ENCODE measurements around the gene CADPS2. TPM values are rescaled to one million over a fixed set of nuclear protein-coding genes. Genes with fewer than 3 reads are reported as not detected.

Gene CADPS2
- total and polyA plus RNA-seq, 2 donors (not counting 1 experiment from before 2014, with no cell fraction given): not detected

DNA sequence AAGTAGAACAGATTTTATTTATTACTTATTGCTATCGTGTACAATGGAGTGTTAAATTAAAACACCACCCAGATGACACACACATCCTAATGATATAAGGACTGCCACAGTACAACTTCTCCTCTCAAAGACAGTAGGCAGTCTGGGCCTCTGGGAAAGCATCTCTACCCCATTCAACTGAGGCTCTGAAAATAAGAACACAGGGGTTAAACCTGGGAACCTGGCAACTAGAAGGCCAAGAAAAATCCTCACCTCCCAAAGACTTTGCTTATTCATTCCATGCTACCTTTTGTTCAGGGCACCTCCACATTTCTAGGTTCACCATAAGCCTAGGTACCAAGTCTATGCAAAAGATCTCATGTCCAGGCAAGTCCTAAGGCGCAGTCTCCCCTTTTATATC lies 456.3 kb downstream of the CADPS2 start:
- H3K27ac Mint-ChIP-seq: no peak overlapping the region
- H3K9me3 Mint-ChIP-seq (ENCODE audit: insufficient read depth): no peaks in the 10 kb centered on the region
- Histone ChIP-seq H3K27ac (ENCODE audit: low read length in 2 of 2) (no peak overlapping the region), H2AFZ (ENCODE audit: insufficient read depth, low read depth, low read length, poor library complexity, severe bottlenecking) (no peak overlapping the region), H3K4me1 (ENCODE audit: control insufficient read depth in 2 of 2, insufficient read depth in 2 of 2, low read length in 2 of 2) (no peaks in the 10 kb centered on the region), H3K9me3 (ENCODE audit: control extremely low read depth in 1 of 3, control insufficient read depth in 2 of 3, insufficient read depth in 1 of 3, low read length in 2 of 3) (no peaks in the 10 kb centered on the region), H3K9ac (ENCODE audit: low read length) (no peak overlapping the region), H3K79me2 (ENCODE audit: control insufficient read depth, insufficient read depth, low read length) (no peaks in the 10 kb centered on the region), H3K4me2 (replicated peaks; ENCODE audit: low read depth, low read length, poor library complexity, severe bottlenecking) (no peak overlapping the region), H4K20me1 (ENCODE audit: control insufficient read depth, insufficient read depth, low read length, poor library complexity, severe bottlenecking) (no peaks in the 10 kb centered on the region), H3K36me3 (replicated peaks in 1 of 2; ENCODE audit: control extremely low read depth in 1 of 2, control insufficient read depth in 1 of 2, extremely low read depth in 1 of 2, insufficient read depth in 2 of 2, low read length in 1 of 2) (no peaks in the 10 kb centered on the region), H3K27me3 (replicated peaks in 1 of 4; ENCODE audit: control extremely low read depth in 1 of 4, control insufficient read depth in 3 of 4, insufficient read depth in 4 of 4, low read length in 3 of 4) (no peaks in the 10 kb centered on the region), H3K4me3 (ENCODE audit: control extremely low read depth in 1 of 5, extremely low read depth in 1 of 5, insufficient read depth in 1 of 5, low read depth in 2 of 5, low read length in 4 of 5) (no peak overlapping the region)
- intact Hi-C loops (cut with micrococcal nuclease): no loop called here
- TF ChIP-seq, protein P1, sequence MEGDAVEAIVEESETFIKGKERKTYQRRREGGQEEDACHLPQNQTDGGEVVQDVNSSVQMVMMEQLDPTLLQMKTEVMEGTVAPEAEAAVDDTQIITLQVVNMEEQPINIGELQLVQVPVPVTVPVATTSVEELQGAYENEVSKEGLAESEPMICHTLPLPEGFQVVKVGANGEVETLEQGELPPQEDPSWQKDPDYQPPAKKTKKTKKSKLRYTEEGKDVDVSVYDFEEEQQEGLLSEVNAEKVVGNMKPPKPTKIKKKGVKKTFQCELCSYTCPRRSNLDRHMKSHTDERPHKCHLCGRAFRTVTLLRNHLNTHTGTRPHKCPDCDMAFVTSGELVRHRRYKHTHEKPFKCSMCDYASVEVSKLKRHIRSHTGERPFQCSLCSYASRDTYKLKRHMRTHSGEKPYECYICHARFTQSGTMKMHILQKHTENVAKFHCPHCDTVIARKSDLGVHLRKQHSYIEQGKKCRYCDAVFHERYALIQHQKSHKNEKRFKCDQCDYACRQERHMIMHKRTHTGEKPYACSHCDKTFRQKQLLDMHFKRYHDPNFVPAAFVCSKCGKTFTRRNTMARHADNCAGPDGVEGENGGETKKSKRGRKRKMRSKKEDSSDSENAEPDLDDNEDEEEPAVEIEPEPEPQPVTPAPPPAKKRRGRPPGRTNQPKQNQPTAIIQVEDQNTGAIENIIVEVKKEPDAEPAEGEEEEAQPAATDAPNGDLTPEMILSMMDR (IDR thresholded peaks at IDR 0.05): no peak
- TF ChIP-seq EZH2 (IDR thresholded peaks at IDR 0.05; ENCODE audit: borderline replicate concordance, insufficient read depth, low read depth, low read length, poor library complexity, severe bottlenecking): no peak
- no peaks in the 10 kb centered on the region for H3K27me3 Mint-ChIP-seq
- no CpG with 5 or more reads among the region's 2 CpGs for WGBS (ENCODE audit: insufficient coverage)
- ATAC-seq (ENCODE audit: low read depth): no peak
- DNase-seq: no peak
- ChIA-PET POLR2A (no interaction called here), CTCF (no interaction called here)
- no peak overlapping the region for H3K4me3 Mint-ChIP-seq
- no peaks in the 10 kb centered on the region for H3K4me1 Mint-ChIP-seq

DNA sequence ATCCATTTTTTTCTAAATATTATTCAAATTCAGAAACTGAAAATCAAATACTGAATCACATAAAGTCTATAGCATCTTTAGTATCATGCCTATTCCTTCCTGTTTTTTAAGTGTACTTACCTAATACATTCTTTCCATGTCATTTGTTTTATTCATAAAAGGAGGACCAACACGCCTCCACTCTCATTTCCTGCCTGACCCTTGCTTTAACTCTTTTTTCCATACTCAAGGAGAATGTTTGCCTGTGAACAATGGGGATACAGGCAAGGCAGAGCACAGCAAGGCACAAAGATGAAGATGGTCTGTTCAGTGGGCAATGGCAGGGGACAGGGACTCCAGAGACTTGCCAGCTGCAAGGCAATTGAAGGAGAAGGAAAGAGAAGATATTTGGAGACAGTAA lies 460.5 kb downstream of the CADPS2 start:
- TF ChIP-seq EZH2 (IDR thresholded peaks at IDR 0.05; ENCODE audit: borderline replicate concordance, insufficient read depth, low read depth, low read length, poor library complexity, severe bottlenecking): no peak
- TF ChIP-seq, protein P1 (IDR thresholded peaks at IDR 0.05): no peak
- Mint-ChIP-seq H3K27ac (no peak overlapping the region), H3K4me3 (no peak overlapping the region), H3K4me1 (no peaks in the 10 kb centered on the region), H3K27me3 (no peaks in the 10 kb centered on the region), H3K9me3 (ENCODE audit: insufficient read depth) (no peaks in the 10 kb centered on the region)
- Histone ChIP-seq H2AFZ (ENCODE audit: insufficient read depth, low read depth, low read length, poor library complexity, severe bottlenecking) (no peak overlapping the region), H3K4me2 (replicated peaks; ENCODE audit: low read depth, low read length, poor library complexity, severe bottlenecking) (no peak overlapping the region), H3K9ac (ENCODE audit: low read length) (no peak overlapping the region), H3K27ac (ENCODE audit: low read length in 2 of 2) (no peak overlapping the region), H3K27me3 (replicated peaks in 1 of 4; ENCODE audit: control extremely low read depth in 1 of 4, control insufficient read depth in 3 of 4, insufficient read depth in 4 of 4, low read length in 3 of 4) (no peaks in the 10 kb centered on the region), H3K4me1 (ENCODE audit: control insufficient read depth in 2 of 2, insufficient read depth in 2 of 2, low read length in 2 of 2) (no peaks in the 10 kb centered on the region), H3K36me3 (replicated peaks in 1 of 2; ENCODE audit: control extremely low read depth in 1 of 2, control insufficient read depth in 1 of 2, extremely low read depth in 1 of 2, insufficient read depth in 2 of 2, low read length in 1 of 2) (no peaks in the 10 kb centered on the region), H3K9me3 (ENCODE audit: control extremely low read depth in 1 of 3, control insufficient read depth in 2 of 3, insufficient read depth in 1 of 3, low read length in 2 of 3) (no peaks in the 10 kb centered on the region), H3K4me3 (ENCODE audit: control extremely low read depth in 1 of 5, extremely low read depth in 1 of 5, insufficient read depth in 1 of 5, low read depth in 2 of 5, low read length in 4 of 5) (no peak overlapping the region), H4K20me1 (ENCODE audit: control insufficient read depth, insufficient read depth, low read length, poor library complexity, severe bottlenecking) (no peaks in the 10 kb centered on the region), H3K79me2 (ENCODE audit: control insufficient read depth, insufficient read depth, low read length) (no peaks in the 10 kb centered on the region)
- CTCF ChIA-PET: interaction anchor here (0.7 kb wide), 1 partner anchor 88 kb away, joined by 4 read pairs; no protein-coding TSS in a partner anchor
- DNase-seq (no peak), ATAC-seq (ENCODE audit: low read depth) (no peak)
- intact Hi-C loops (cut with micrococcal nuclease): no loop called here
- WGBS (ENCODE audit: insufficient coverage): no CpG with 5 or more reads among the region's 1 CpG
- POLR2A ChIA-PET: no interaction called here
